Occipital lobe (tissue), 2 donors: ENCODE measurements around the gene OSTF1. TPM values are rescaled to one million over a fixed set of nuclear protein-coding genes. Genes with fewer than 3 reads are reported as not detected.

Source experiments
- DNase-seq: peaks from one replicate; lab custom pipeline; 2025; lab: John Stamatoyannopoulos, UW
- total RNA-seq: library from RNA; depleted of rRNA; stranded (reverse); fragments of >200 nt; gene quantifications from one replicate; pipeline ENCODE4 v1.2.3, GENCODE V29; 2014

Gene OSTF1
- total RNA-seq, 1 donor from 2014 or later = 20.1 TPM

GRCh38 chr9:75084081-75084672 lies 4.1 kb upstream of the OSTF1 start:
- no peak for DNase-seq

GRCh38 chr9:75085640-75086039 lies 2.7 kb upstream of the OSTF1 start:
- no peak for DNase-seq

- DNase-seq = no peak
These were observed 1.6 kb upstream of the OSTF1 start for GRCh38 chr9:75086541-75087288.

GRCh38 chr9:75087289-75087823 lies 958 bp upstream of the OSTF1 start:
- DNase-seq = no peak

- no peak for DNase-seq
These were observed 495 bp downstream of the OSTF1 start for GRCh38 chr9:75088646-75089372.

GRCh38 chr9:75089373-75089766 lies 1.1 kb downstream of the OSTF1 start:
- DNase-seq = no peak

- no peak for DNase-seq
These were observed 2.3 kb downstream of the OSTF1 start for GRCh38 chr9:75090579-75090978.

- DNase-seq = no peak
These were observed 4.5 kb downstream of the OSTF1 start for GRCh38 chr9:75092766-75093165.

- DNase-seq = no peak
These were observed 8.5 kb downstream of the OSTF1 start for GRCh38 chr9:75096796-75097195.

- DNase-seq = no peak
These were observed 12.8 kb downstream of the OSTF1 start for GRCh38 chr9:75101004-75101588.

GRCh38 chr9:75102177-75102790 lies 14.0 kb downstream of the OSTF1 start:
- no peak for DNase-seq

- no peak for DNase-seq
These were observed 16.3 kb downstream of the OSTF1 start for GRCh38 chr9:75104607-75105006.

- DNase-seq = no peak
These were observed 16.8 kb downstream of the OSTF1 start for GRCh38 chr9:75105019-75105540.

- DNase-seq = no peak
These were observed 17.5 kb downstream of the OSTF1 start for GRCh38 chr9:75105841-75106240.

- no peak for DNase-seq
These were observed 18.5 kb downstream of the OSTF1 start for GRCh38 chr9:75106857-75107256.

- DNase-seq = no peak
These were observed 20.3 kb downstream of the OSTF1 start for GRCh38 chr9:75108571-75108970.

- DNase-seq = no peak
These were observed 21.0 kb downstream of the OSTF1 start for GRCh38 chr9:75109210-75109839.

GRCh38 chr9:75111019-75111622 lies 22.8 kb downstream of the OSTF1 start:
- DNase-seq = no peak

GRCh38 chr9:75112789-75113188 lies 24.5 kb downstream of the OSTF1 start:
- no peak for DNase-seq

- no peak for DNase-seq
These were observed 28.0 kb downstream of the OSTF1 start for GRCh38 chr9:75116306-75116705.
